GM23338 (cell line): ENCODE measurements around the gene CNTN5.

Experiments used
- CREB1 ChIP-seq: fragments of 250-450 bp; sonication (Bioruptor Pico); IDR thresholded peaks from 2 replicates; pipeline ENCODE4 v1.5.0; 2020; ENCODE audit warnings: low read depth, mild to moderate bottlenecking, moderate library complexity
- EZH2 ChIP-seq: fragments of 200-600 bp; sonication (generic); IDR thresholded peaks from one replicate; pipeline ENCODE4 v1.8.0; 2017; ENCODE audit warnings: antibody characterized with exemption, mild to moderate bottlenecking, low read depth; ENCODE audit not compliant: unreplicated experiment
- EZH2phosphoT487 ChIP-seq: fragments of 200-600 bp; sonication (generic); IDR thresholded peaks from one replicate; pipeline ENCODE4 v1.8.1; 2018; ENCODE audit warnings: antibody characterized with exemption; ENCODE audit not compliant: unreplicated experiment
- JUNB ChIP-seq: IDR thresholded peaks from one replicate; pipeline ENCODE4 v1.6.1; 2016; ENCODE audit warnings: antibody characterized with exemption; ENCODE audit not compliant: unreplicated experiment
- NANOG ChIP-seq: IDR thresholded peaks from 2 replicates; pipeline ENCODE4 v1.6.1; 2016; ENCODE audit warnings: antibody characterized with exemption, borderline replicate concordance
- POLR2AphosphoS5 ChIP-seq: IDR thresholded peaks from 2 replicates; pipeline ENCODE4 v1.6.1; 2016; ENCODE audit warnings: antibody characterized with exemption, low read depth
- ZNF114 ChIP-seq: fragments of 250-450 bp; sonication (Bioruptor Pico); IDR thresholded peaks from 2 replicates; pipeline ENCODE4 v1.5.0; 2020; ENCODE audit warnings: mild to moderate bottlenecking, moderate library complexity
- TF ChIP-seq, protein P1 (sequence below), 2 experiments: fragments of 200-600 bp in 1 of 2; sonication (generic) in 1 of 2; conservative IDR thresholded peaks; 2 replicates each; pipeline versions ENCODE4 v1.5.1 to v1.6.1; 2016 to 2017; ENCODE audit warnings: antibody characterized with exemption in 2 of 2, low read depth in 2 of 2, mild to moderate bottlenecking in 2 of 2, moderate library complexity in 1 of 2
- TF ChIP-seq, protein P2 (sequence below): IDR thresholded peaks from one replicate; pipeline ENCODE4 v1.6.1; 2018; ENCODE audit warnings: antibody characterized with exemption; ENCODE audit not compliant: unreplicated experiment

GRCh38 chr11:99449345-99449744, 428.6 kb downstream of the CNTN5 start:
- TF ChIP-seq, protein P1, sequence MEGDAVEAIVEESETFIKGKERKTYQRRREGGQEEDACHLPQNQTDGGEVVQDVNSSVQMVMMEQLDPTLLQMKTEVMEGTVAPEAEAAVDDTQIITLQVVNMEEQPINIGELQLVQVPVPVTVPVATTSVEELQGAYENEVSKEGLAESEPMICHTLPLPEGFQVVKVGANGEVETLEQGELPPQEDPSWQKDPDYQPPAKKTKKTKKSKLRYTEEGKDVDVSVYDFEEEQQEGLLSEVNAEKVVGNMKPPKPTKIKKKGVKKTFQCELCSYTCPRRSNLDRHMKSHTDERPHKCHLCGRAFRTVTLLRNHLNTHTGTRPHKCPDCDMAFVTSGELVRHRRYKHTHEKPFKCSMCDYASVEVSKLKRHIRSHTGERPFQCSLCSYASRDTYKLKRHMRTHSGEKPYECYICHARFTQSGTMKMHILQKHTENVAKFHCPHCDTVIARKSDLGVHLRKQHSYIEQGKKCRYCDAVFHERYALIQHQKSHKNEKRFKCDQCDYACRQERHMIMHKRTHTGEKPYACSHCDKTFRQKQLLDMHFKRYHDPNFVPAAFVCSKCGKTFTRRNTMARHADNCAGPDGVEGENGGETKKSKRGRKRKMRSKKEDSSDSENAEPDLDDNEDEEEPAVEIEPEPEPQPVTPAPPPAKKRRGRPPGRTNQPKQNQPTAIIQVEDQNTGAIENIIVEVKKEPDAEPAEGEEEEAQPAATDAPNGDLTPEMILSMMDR (conservative IDR thresholded peaks at IDR 0.05; ENCODE audit: low read depth in 2 of 2), result no peak
- TF ChIP-seq POLR2AphosphoS5 (no peak), CREB1 (CRISPR knock-in tag) (no peak), EZH2phosphoT487 (no peak), EZH2 (no peak), ZNF114 (CRISPR knock-in tag) (no peak), JUNB (no peak), NANOG (no peak)
- TF ChIP-seq, protein P2, sequence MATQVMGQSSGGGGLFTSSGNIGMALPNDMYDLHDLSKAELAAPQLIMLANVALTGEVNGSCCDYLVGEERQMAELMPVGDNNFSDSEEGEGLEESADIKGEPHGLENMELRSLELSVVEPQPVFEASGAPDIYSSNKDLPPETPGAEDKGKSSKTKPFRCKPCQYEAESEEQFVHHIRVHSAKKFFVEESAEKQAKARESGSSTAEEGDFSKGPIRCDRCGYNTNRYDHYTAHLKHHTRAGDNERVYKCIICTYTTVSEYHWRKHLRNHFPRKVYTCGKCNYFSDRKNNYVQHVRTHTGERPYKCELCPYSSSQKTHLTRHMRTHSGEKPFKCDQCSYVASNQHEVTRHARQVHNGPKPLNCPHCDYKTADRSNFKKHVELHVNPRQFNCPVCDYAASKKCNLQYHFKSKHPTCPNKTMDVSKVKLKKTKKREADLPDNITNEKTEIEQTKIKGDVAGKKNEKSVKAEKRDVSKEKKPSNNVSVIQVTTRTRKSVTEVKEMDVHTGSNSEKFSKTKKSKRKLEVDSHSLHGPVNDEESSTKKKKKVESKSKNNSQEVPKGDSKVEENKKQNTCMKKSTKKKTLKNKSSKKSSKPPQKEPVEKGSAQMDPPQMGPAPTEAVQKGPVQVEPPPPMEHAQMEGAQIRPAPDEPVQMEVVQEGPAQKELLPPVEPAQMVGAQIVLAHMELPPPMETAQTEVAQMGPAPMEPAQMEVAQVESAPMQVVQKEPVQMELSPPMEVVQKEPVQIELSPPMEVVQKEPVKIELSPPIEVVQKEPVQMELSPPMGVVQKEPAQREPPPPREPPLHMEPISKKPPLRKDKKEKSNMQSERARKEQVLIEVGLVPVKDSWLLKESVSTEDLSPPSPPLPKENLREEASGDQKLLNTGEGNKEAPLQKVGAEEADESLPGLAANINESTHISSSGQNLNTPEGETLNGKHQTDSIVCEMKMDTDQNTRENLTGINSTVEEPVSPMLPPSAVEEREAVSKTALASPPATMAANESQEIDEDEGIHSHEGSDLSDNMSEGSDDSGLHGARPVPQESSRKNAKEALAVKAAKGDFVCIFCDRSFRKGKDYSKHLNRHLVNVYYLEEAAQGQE, result no peak
